Measurements from ENCODE around the gene FN1.

Gene FN1

GRCh38 chr2:215432759-215433594 lies 2.9 kb downstream of the FN1 start:
- H3K27ac ChIP-seq: no peak overlapping the region
- TF ChIP-seq, protein P1, sequence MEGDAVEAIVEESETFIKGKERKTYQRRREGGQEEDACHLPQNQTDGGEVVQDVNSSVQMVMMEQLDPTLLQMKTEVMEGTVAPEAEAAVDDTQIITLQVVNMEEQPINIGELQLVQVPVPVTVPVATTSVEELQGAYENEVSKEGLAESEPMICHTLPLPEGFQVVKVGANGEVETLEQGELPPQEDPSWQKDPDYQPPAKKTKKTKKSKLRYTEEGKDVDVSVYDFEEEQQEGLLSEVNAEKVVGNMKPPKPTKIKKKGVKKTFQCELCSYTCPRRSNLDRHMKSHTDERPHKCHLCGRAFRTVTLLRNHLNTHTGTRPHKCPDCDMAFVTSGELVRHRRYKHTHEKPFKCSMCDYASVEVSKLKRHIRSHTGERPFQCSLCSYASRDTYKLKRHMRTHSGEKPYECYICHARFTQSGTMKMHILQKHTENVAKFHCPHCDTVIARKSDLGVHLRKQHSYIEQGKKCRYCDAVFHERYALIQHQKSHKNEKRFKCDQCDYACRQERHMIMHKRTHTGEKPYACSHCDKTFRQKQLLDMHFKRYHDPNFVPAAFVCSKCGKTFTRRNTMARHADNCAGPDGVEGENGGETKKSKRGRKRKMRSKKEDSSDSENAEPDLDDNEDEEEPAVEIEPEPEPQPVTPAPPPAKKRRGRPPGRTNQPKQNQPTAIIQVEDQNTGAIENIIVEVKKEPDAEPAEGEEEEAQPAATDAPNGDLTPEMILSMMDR (conservative IDR thresholded peaks at IDR 0.05): no peak

DNA sequence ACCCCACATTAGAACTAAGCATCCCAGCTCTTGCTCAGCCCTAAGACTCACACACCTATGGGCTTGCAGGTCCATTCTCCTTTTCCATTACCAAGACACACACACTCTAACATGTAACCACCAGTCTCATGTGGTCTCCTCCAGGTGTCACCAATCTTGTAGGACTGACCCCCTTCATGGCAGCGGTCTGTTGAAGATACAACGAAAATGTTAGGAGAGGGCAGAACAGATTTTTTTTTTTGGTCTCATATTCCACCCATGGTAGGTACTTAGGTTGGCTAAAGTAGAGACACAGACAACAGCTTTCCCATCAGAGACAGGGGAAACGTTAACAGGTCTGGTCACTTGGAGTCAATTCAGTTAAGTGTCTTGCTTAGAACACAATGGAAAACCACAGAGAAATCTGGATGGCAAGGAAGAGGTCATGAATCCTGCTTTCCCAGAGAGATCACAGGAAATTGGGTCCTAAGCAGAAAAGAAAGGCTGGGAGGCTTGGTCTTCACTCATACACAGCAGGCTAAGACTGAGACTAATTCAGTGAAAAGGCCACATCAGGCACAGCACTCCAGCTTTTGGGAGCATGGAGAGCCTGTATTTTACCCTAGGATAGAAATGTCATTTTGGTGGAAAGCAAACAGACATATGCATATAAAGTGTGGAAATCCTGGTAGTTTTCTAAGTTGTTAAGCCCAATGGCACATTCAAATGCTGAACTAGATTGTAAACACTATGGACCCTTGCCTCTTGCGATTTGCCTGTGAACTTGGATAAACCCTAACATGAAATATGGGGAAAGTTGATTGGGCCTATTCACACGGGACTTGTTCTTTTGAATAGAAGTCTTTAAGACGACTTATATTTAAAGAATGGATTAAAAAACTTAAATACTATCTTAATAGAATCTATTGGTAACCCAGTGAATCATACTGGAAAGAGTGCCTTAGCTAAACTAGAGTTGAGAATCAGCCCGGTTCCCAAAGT lies 3.8 kb downstream of the FN1 start:
- H3K27ac ChIP-seq: no peak overlapping the region
- TF ChIP-seq, protein P1 (conservative IDR thresholded peaks at IDR 0.05): no peak

- H3K27ac ChIP-seq: no peak overlapping the region
Measured at GRCh38 chr2:215431290-215431689, 4.6 kb downstream of the FN1 start.

DNA sequence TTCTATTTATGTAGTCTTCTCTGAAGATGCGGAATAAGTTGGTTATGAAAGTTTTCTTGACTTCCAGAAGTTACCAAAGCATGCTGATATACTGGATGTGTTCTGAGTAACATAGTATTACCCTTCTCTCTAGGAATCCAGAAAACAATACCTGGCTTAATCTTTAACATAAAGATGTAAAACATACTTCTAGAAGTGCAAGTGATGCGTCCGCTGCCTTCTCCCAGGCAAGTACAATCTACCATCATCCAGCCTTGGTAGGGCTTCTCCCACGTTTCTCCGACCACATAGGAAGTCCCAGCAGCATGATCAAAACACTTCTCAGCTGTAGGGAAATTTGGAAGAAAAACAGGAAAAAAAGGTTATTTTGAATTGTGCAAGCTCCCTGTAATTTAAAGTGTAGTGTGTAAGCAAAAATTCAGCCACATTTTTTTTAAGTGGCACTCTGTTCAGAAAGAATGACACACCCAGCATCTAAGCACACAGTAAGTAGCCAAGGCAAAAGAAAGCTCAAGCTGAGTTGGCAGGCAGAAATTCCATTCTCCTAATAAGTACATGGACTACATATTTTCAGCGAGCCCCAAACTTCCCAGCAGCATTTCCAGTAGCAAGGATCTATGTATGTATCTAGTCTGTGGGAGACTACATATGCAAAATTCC lies 5.2 kb downstream of the FN1 start:
- no peak overlapping the region for H3K27ac ChIP-seq
- TF ChIP-seq, protein P1 (conservative IDR thresholded peaks at IDR 0.05): no peak

More at GRCh38 chr2:215431290-215431689, 4.6 kb downstream of the FN1 start:
- TF ChIP-seq, protein P1 (conservative IDR thresholded peaks at IDR 0.05): no peak

DNA sequence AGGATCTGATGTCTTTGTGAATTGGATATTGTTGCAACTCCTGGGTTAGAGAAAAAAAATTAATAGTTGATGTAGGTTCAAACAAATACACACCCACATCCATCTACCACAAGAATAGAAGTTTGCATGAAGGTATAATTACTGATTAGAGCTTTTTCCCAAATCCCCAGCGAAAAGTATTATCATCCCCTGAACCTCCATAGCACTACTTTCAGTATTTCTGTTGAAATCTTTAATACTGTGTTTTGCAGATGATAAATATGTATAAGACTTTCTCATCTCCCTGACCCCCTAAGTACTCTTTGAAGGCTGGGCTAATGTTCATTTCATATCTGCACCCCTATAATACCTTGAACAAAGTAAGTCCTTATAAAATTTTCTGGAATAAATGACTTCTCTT lies 6.4 kb downstream of the FN1 start:
- H3K27ac ChIP-seq: no peak overlapping the region
- TF ChIP-seq, protein P1 (conservative IDR thresholded peaks at IDR 0.05): no peak

DNA sequence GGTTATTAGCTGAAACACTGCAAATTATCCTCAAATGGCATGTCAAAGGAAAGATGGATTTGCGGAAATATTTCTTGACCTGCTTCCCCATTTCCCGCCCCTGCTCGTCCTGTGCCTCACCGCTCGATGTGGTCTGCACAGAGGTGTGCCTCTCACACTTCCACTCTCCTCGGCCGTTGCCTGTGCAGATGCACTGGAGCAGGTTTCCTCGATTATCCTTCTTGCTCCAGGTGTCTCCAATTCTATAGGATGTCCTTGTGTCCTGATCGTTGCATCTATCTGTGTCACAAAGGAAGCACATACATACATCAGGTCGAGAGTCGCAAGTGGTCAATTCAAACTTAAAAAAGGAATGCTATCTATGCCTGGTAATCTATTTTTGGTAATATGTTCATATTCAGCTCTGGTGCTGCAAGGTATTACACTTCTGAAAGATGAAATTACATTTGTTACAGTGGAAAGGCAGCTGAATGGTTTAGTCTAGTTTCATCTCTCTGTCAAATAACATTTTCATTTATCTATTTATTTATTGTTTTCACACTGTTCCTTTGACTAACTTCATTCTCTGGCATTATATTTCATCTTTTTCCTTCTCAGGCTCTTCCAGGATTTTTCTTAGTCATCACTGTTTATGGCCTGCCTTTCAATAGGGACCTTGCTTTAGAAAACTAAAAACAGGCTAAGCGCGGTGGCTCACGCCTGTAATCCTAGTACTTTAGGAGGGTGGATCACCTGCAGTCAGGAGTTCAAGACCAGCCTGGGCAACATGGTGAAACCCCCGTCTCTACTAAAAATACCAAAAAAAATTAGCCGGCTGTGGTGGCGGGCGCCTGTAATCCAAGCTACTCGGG lies 7.6 kb downstream of the FN1 start:
- TF ChIP-seq, protein P1 (conservative IDR thresholded peaks at IDR 0.05): no peak
- H3K27ac ChIP-seq: no peak overlapping the region
